Breast epithelium (tissue), 3 donors: ENCODE measurements around the gene AP3S1.

ENCODE experiments used
- CTCF ChIP-seq, 3 donors: fragments of 450-650 bp; IDR thresholded peaks; one replicate each; pipeline ENCODE4 v1.5.1; 2016 to 2017; ENCODE audit warnings: antibody characterized with exemption in 3 of 3, mild to moderate bottlenecking in 3 of 3, moderate library complexity in 3 of 3
- POLR2AphosphoS5 ChIP-seq, 3 donors: sonication (generic); formaldehyde crosslinking; IDR thresholded peaks; one replicate each; pipeline ENCODE4 v1.6.1; 2017; ENCODE audit warnings: antibody characterized with exemption in 3 of 3

DNA sequence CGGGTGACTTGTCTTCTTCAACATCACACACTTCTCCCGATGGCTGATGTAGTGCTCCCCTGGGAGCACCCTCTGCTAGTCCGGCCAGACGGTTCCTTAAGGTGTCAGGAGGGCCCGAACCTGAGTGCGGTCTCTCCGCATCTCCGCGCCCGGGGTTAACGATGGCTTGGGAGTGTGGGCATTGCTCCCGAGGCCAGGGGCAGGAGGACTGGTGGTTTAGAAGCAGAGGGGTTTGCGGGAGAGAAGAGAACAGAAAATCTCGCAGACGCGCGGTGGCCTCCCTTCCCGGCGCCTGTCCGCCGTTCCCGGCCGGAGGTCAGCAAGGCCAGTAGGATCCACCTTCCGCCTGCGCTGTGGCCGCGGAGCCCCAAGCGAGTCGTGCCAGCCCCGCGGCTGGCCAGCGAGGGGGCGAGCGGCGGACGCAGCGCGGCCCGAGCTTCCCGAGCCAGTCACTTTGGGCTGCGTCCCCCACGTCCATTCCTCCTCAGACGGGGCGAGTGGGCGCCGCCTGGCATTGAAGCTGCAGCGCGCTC is 26.0 kb upstream of the AP3S1 start:
- TF ChIP-seq CTCF (IDR thresholded peaks at IDR 0.05) (no peak), POLR2AphosphoS5 (IDR thresholded peaks at IDR 0.05) (no peak)
